ENCODE results near the gene TCAP.

- TF ChIP-seq CTCF (optimal IDR thresholded peaks at IDR 0.05 in 1 of 3, IDR thresholded peaks at IDR 0.05 in 1 of 3, conservative IDR thresholded peaks at IDR 0.05 in 1 of 3; ENCODE audit: extremely low read depth in 1 of 3, insufficient read depth in 2 of 3, low read length in 3 of 3) = no peak
- no peak for TF ChIP-seq EZH2 (IDR thresholded peaks at IDR 0.05; ENCODE audit: low read length)
Measured at GRCh38 chr17:39658760-39659159, 6.4 kb upstream of the TCAP start.

Data from keratinocyte (primary cell).